Measurements from ENCODE around the gene UBE2D2. TPM values are rescaled to one million over a fixed set of nuclear protein-coding genes. Genes with fewer than 3 reads are reported as not detected.

UBE2D2 gene
- total and polyA plus RNA-seq, 2 experiments from 2014 or later, result 120 to 172 TPM

- no peaks in the 10 kb centered on the region for H3K36me3 ChIP-seq (ENCODE audit: insufficient read depth)
- peaks cover 82% of the 10 kb centered on the region for H3K4me1 Mint-ChIP-seq
- H3K4me3 Mint-ChIP-seq, result peak overlapping the region; percentile 8; the same call in 1 of the 3 replicates
- peaks cover 47% of the 10 kb centered on the region for H3F3A ChIP-seq (replicated peaks; ENCODE audit: low read depth)
- H3K79me2 ChIP-seq (replicated peaks; ENCODE audit: insufficient read depth), result no peaks in the 10 kb centered on the region; the same call in 1 of the 2 replicates
- no peaks in the 10 kb centered on the region for H3K9me3 Mint-ChIP-seq
- peaks cover 81% of the 10 kb centered on the region for H3K4me1 ChIP-seq (ENCODE audit: insufficient read depth)
- peak overlapping the region; percentile 96; the same call in 1 of the 2 replicates for H3K4me2 ChIP-seq
- H4K20me1 ChIP-seq (replicated peaks; ENCODE audit: insufficient read depth), result 0 out of 2 replicates have a peak, but pooled peaks cover 3% of the 10 kb centered on the region
- H3K27me3 Mint-ChIP-seq (ENCODE audit: insufficient read depth, low read depth, poor library complexity), result peaks cover 48% of the 10 kb centered on the region
- TF ChIP-seq EZH2 (IDR thresholded peaks at IDR 0.05; ENCODE audit: low read depth, unreplicated experiment), result no peak
- no peak for TF ChIP-seq EZH2phosphoT487 (IDR thresholded peaks at IDR 0.05; ENCODE audit: unreplicated experiment)
- no peak overlapping the region for H3K4me3 ChIP-seq
- ATAC-seq (no peak), DNase-seq (ENCODE audit: low spot score) (no peak)
- no peak overlapping the region for H2AFZ ChIP-seq
- H3K27me3 ChIP-seq (ENCODE audit: insufficient read depth), result peaks cover 17% of the 10 kb centered on the region
- H3K36me3 Mint-ChIP-seq (ENCODE audit: low read depth), result no peaks in the 10 kb centered on the region; the same call in 2 of the 3 replicates
- H3K9me2 ChIP-seq (ENCODE audit: insufficient read depth), result no peaks in the 10 kb centered on the region
- H3K27ac ChIP-seq (ENCODE audit: low read depth), result no peak overlapping the region
- no peak overlapping the region for H3K27ac Mint-ChIP-seq
These were observed 78.7 kb downstream of the UBE2D2 start for GRCh38 chr5:139639619-139640380.

GRCh38 chr5:139640421-139641115, 79.4 kb downstream of the UBE2D2 start:
- no peak overlapping the region for H2AFZ ChIP-seq
- Mint-ChIP-seq H3K27me3 (ENCODE audit: insufficient read depth, low read depth, poor library complexity) (peaks cover 52% of the 10 kb centered on the region), H3K36me3 (ENCODE audit: low read depth) (peaks cover 4% of the 10 kb centered on the region; the same call in 2 of the 3 replicates), H3K9me3 (no peaks in the 10 kb centered on the region), H3K4me3 (no peak overlapping the region), H3K4me1 (peaks cover 86% of the 10 kb centered on the region), H3K27ac (no peak overlapping the region)
- peak overlapping the region; percentile 26; the same call in 1 of the 2 replicates for H3K4me3 ChIP-seq
- peak overlapping the region; percentile 57 for H3K4me2 ChIP-seq
- peaks cover 39% of the 10 kb centered on the region for H3F3A ChIP-seq (replicated peaks; ENCODE audit: low read depth)
- peaks cover 78% of the 10 kb centered on the region for H3K4me1 ChIP-seq (ENCODE audit: insufficient read depth)
- peak; percentile 2; the same call in 2 of the 3 replicates for ATAC-seq
- H4K20me1 ChIP-seq (replicated peaks; ENCODE audit: insufficient read depth), result 0 out of 2 replicates have a peak, but pooled peaks cover 3% of the 10 kb centered on the region
- H3K27me3 ChIP-seq (ENCODE audit: insufficient read depth), result peaks cover 25% of the 10 kb centered on the region
- no peaks in the 10 kb centered on the region for H3K36me3 ChIP-seq (ENCODE audit: insufficient read depth)
- H3K79me2 ChIP-seq (replicated peaks; ENCODE audit: insufficient read depth), result no peaks in the 10 kb centered on the region; the same call in 1 of the 2 replicates
- TF ChIP-seq ZNF331 (CRISPR knock-in tag; IDR thresholded peaks at IDR 0.05; ENCODE audit: low read depth) (no peak), EZH2 (IDR thresholded peaks at IDR 0.05; ENCODE audit: low read depth, unreplicated experiment) (no peak), ZNF114 (CRISPR knock-in tag; IDR thresholded peaks at IDR 0.05) (no peak), JUNB (IDR thresholded peaks at IDR 0.05; ENCODE audit: unreplicated experiment) (no peak), CTCF (conservative IDR thresholded peaks at IDR 0.05; ENCODE audit: low read depth in 2 of 2) (no peak), ETS1 (IDR thresholded peaks at IDR 0.05) (no peak), ZNF462 (CRISPR knock-in tag; IDR thresholded peaks at IDR 0.05) (no peak), NANOG (IDR thresholded peaks at IDR 0.05; ENCODE audit: borderline replicate concordance) (no peak)
- DNase-seq (ENCODE audit: low spot score), result peak; percentile 53
- 0 out of 2 replicates have a peak overlapping the region, but pooled peaks have one; percentile 59 for H3K27ac ChIP-seq (ENCODE audit: low read depth)
- no peaks in the 10 kb centered on the region for H3K9me2 ChIP-seq (ENCODE audit: insufficient read depth)
